GM12874 (cell line): Measurements from ENCODE around the gene SELP.

Experiments used
- CTCF ChIP-seq: IDR thresholded peaks from 2 replicates; pipeline ENCODE4 v1.5.1; 2011; ENCODE audit warnings: low read depth, mild to moderate bottlenecking, control low read depth, low read length, moderate library complexity; ENCODE audit not compliant: insufficient read depth

Gene SELP

GRCh38 chr1:169648187-169648586, 18.3 kb upstream of the SELP start:
- no peak for TF ChIP-seq CTCF

GRCh38 chr1:169647512-169647911, 17.6 kb upstream of the SELP start:
- TF ChIP-seq CTCF, result no peak

- TF ChIP-seq CTCF, result no peak
Measured at GRCh38 chr1:169644297-169644696, 14.4 kb upstream of the SELP start.

- TF ChIP-seq CTCF, result no peak
Measured at GRCh38 chr1:169634877-169635276, 5.0 kb upstream of the SELP start.

GRCh38 chr1:169634145-169634544, 4.2 kb upstream of the SELP start:
- TF ChIP-seq CTCF, result no peak

GRCh38 chr1:169631249-169631648, 1.3 kb upstream of the SELP start:
- no peak for TF ChIP-seq CTCF

- no peak for TF ChIP-seq CTCF
Measured at GRCh38 chr1:169624912-169625311, 5.0 kb downstream of the SELP start.

GRCh38 chr1:169624122-169624521, 5.8 kb downstream of the SELP start:
- TF ChIP-seq CTCF, result no peak
